Stimulated activated naive CD4-positive, alpha-beta T cell treated with Interleukin-2 at 50 U/mL for 16 hours (primary cell): Measurements from ENCODE around the gene TMCO4.
A peak's percentile ranks its signal among the peaks of the same experiment; 100 is the strongest.
"Not testable (repeated sequence)": the region's sequence is repeated elsewhere in the genome, so short reads cannot be mapped to it uniquely, and the experiment has no call there.

Source experiments
- DNase-seq: peaks from one replicate; lab custom pipeline; 2025; lab: John Stamatoyannopoulos, UW

Gene TMCO4

GRCh38 chr1:19799230-19800075 is at the start of gene TMCO4:
TMCO4 (minus strand) TSS chr1:19799916; CDS start chr1:19780758, 19,158 bp downstream.
- DNase-seq = peak; percentile 59

DNA sequence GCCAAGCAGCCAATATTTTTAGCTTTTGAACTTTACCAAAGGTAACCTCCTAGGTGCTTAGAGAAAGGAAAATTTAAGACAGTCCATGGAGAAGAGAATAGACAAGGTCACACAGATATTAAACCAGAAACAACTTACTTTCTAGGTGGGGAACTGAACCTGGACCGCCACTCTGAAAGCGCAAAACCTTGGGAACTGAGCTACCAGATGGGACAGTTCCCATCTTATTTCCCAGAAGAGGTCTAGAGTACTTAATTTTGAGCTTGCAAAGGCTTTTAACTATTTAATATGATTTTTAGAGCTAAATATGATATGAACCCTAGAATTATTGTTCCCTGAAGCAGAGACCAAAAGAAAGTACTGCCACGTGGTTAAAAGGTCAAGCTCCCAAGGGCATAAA is 49.6 kb upstream of the TMCO4 start:
- DNase-seq = not testable (repeated sequence)

GRCh38 chr1:19847334-19847733 is 47.6 kb upstream of the TMCO4 start:
- not testable (repeated sequence) for DNase-seq

GRCh38 chr1:19846338-19846737 is 46.6 kb upstream of the TMCO4 start:
- no peak for DNase-seq

DNA sequence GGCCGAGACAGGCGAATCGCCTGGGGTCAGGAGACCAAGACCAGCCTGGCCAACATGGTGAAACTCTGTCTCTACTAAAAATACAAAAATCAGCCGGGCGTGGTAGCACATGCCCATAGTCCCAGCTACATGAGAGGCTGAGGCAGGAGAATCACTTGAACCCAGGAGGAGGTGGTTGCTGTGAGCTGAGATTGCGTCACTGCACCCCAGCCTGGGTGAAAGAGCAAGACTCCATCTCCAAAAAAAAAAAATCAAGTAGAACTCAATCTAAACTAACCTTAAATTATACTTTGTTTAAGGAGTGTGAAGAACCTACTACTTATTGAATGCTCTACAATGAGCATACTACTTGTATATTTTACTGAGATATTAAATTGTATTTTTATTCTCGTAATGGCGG is 45.8 kb upstream of the TMCO4 start:
- no peak for DNase-seq

DNA sequence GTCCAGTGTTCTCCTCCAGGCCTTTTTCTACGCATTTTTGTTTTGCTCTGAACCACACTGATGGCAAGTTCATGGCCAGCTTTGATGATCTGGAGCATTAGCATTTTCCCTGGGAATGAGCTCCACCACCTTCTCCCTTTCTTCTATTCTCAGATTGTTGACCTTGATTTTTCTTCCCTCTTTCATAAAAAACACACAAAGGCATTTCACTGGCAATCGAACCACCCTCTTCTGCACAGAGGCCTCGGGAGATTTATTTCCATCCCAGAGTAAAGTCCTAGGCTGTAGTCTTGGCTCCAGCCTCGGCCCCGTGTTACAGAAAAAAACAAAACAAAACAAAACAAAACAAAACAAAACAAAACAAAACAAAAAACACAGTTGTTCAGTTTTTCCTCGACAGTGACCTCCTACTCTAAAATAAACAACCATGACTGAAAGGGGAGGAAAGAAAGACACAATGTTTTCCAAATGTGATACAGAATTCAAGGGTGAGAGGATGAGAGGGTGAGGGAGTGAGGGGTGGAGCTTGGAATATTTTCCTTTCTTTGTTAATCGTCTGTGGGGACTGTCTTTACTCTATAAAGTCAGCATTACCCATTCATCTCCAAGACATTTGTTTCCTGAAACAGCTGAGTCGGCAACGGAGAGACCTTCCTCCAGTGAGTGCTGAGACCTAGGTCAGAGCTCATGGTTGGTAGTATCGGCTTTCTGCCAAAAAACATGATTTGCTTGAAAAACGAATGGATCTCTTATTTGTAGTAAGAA is 45.2 kb upstream of the TMCO4 start:
- DNase-seq = no peak

DNA sequence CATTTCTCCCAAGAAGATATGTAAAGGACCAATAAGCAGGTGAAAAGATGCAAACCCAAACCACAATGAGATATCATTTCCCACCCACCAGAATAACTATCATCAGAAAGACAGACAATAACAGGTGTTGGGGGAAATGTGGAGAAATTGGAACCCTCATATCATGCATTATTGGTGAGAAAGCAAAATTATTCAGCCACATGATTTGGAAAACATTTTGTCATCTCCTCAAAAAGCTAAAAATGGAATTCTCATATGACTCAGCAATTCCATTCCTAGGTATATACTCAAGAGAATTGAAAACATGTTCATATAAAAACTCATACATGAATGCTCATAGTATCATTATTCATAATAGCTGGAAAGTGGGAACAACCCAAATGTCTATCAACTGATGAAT is 40.5 kb upstream of the TMCO4 start:
- DNase-seq = no peak

- no peak for DNase-seq
Measured at GRCh38 chr1:19837866-19838265, 38.1 kb upstream of the TMCO4 start.

DNA sequence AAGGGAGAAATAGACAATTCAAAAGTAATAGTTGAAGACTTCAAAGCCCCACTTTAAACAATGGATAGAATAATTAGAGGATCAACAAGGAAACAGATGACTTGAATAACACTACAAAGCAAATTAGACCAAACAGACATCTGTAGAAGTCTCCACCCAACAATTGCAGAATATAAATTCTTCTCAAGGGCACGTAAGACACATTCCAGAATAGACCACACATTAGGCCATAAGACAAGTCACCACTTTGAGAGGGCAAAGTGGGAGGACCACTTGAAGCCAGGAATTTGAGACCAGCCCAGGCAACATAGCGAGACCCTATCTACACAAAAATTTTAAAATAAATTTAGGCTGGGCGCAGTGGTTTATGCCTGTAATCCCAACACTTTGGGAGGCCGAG is 35.9 kb upstream of the TMCO4 start:
- DNase-seq = no peak

DNA sequence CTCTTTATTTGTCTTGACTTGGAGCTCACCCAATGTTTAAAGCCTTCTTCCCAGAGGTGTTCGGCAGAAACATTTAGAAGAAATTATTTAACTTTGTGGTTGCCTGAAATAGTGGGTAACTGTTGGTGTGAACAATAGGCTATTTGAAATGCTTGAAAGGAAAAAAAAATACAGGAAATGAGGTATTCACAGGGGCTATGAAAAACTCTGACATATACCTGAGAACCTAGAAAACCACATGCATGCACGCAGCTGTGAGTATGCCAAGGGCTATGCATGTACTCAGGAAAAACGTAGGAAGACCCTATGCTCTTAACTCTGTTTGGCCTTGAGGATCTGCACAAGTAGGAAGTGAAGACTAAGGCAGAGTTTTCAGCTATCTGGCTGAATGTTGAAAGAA is 31.7 kb upstream of the TMCO4 start:
- no peak for DNase-seq

- DNase-seq = no peak
Measured at GRCh38 chr1:19828546-19828945, 28.8 kb upstream of the TMCO4 start.

DNA sequence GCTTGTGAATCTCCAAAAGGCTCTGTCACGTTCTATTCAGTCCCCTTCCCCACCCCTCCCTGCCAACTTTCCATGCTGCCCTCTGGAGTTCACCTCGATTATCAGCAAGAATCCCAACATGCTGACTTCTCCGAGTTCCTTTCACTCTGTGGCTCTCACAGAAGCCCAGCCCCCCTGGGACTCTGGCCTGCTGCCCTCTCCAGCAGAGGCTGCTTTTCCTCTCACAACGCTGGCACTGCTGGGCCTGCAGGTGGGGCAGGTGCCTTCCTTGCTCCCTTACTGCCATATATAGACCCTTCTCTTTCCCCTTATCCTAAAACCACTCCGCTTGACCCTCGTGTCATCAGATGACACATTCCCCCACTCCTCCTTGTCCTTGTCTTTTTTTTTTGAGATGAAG is 25.6 kb upstream of the TMCO4 start:
- no peak for DNase-seq

DNA sequence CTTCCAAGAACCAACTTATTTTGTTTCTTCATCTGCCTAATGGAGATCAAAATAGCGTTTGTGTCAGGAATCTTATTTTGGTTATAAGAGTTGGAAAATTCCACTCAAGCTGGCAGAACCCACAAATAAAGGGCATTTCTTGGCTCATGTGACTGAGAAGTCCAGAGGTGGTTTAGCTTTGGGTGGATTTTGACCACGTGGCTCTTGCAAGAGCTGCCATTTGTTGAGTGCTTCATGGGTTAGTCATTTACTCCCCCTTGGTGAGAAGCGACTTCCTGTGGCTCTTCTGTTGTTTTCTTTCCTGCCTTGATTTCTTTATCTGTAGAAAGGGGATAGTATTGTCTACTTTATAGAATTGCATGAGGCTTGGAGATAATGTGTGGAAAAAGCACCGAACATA is 24.8 kb upstream of the TMCO4 start:
- no peak for DNase-seq

- no peak for DNase-seq
Measured at GRCh38 chr1:19824036-19824435, 24.3 kb upstream of the TMCO4 start.

GRCh38 chr1:19819701-19820100 is 20.0 kb upstream of the TMCO4 start:
- no peak for DNase-seq

DNA sequence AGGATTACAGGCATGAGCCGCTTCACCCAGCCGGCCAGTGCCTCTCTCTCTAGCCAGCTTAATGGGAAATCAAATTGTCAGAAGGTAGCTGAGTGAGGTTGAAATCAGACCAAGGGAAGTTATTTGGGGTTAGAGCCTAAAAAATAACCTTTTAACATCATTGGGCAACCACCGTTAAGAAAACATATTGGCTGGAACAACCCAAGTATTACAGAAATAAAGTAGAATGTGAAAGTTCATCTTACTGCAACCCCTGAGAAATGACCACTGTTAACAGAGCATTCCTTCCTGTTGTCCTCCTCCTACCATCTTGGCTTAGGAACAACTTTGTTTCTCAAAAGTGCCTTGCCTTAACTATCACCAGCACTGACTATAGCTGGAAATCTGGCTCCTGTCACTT is 18.6 kb upstream of the TMCO4 start:
- no peak for DNase-seq

DNA sequence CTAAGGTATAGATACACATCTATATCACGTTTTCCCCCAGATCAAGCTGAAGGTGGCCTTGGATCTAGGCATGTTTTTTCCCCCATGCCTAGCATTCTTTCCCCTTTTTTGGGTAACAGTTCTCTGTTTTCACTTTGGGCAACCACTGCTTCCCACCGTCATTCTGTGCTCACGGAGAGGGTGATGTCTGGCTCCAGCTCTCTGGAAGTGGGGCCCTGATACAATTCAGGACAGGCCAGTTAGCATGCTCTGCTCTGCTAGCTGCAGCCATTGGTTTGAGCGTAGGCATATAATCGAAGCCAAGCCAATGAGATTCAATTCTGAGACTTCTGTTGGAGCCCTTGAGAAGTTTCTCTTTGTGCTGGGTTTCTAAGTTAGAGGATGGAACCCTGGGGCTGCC is 17.4 kb upstream of the TMCO4 start:
- no peak for DNase-seq

GRCh38 chr1:19816737-19817086 is 17.0 kb upstream of the TMCO4 start:
- not testable (repeated sequence) for DNase-seq

DNA sequence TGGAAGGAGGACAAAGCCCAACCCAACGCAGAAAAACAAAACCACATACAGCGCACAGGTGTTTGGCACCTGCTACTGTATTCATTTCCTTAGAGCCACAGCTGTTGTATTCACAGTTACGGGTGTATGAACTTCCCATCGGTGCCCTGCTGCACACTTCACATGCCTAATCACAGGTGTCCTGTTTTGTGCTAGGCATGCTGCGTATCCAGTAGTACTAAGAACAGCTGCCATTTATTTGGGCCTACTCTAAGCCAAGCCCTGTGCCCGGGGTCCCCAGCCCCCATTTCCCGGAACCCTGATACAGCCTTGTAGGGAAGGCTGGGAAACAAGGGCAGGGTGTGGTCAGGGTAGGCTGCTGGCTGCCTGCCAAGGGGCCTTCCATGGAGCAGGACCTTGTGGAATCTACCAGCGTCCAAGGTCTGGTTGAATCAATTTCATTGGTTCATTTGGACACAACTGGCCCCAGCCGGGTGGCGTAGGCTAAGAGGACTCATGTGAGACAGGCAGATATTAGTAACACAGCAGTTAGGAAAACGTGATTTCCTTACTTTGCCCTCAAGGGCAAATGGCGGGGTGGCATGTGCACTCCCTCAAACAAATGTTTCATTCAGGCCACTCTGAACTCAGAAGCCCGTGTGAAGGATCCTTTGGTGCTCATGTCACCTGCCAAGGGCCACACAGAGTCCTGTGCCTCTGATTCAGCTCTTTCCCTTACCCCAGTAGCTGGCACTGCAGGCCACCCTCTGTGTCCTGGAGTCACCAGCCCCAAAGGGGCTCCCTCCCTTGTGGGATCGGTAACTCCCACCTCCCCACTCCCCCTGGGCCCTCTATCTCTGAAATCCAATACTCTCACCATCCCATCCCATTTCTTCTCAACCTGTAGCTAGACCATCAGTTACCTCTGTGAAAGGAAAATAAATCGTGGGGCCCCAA is 16.4 kb upstream of the TMCO4 start:
- DNase-seq = no peak

GRCh38 chr1:19814681-19815503 is 15.2 kb upstream of the TMCO4 start, which contains the start of gene RNF186:
RNF186 (minus strand) TSS chr1:19815283; CDS start chr1:19815101, 182 bp downstream.
- no peak for DNase-seq

GRCh38 chr1:19814244-19814661 is 14.5 kb upstream of the TMCO4 start:
- DNase-seq = no peak
